ENCODE measurements around the gene PPP1R13B.
"Not testable (repeated sequence)": the region's sequence is repeated elsewhere in the genome, so short reads cannot be mapped to it uniquely, and the experiment has no call there.

Gene PPP1R13B

DNA sequence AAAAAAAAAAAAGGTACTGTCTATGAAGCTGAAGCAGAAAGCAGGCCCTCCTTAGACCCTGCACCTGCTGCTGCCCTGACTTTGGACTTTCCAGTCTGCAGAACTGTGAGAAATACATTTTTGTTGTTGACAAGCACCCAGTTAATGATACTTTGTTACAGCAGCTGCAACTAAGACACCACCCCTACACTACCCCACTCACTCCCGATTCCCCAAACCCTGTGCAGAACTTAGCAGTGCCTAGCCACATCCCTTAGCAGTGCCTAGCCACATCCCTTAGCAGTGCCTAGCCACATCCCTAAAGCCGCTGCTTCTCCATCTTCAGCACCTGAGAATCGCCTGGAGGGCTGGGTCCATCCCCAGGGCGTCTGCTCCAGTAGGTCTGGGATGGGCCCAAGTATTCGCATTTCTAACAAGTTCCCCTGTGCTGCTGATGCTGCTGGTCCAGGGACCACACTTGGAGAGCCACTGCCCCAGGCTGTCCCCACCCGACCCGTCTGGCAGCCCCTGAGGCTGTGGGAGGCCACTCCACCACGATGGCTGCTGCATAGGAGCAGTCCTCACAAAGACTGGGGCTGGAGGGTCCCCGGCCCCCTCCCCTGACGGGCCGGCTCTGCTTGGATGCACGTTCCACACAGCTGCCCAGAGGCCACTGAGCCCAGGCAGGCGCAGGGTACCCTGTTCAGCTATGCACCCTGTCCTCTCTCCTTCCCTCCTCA is 10.8 kb upstream of the PPP1R13B start:
- DNase-seq: no peak

DNA sequence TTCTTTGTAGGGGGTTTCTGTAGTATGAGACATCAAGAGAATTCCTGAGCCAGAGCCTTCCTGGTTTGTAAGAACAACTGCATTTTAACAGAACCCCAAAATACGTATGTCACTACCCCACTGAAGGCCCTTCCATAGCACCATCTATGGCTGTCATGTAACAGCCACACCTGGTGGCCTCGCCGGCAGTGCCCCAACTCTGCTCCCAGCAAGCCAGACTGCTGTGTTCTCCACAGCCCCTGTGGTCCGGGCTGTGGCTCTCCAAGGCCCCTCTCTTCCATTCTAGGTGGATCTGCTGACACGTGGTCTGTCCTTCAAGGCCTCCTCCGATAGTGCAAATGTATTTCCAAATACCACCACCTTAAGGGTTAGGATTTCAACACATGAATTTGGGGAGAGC is 9.9 kb upstream of the PPP1R13B start:
- DNase-seq: no peak

DNA sequence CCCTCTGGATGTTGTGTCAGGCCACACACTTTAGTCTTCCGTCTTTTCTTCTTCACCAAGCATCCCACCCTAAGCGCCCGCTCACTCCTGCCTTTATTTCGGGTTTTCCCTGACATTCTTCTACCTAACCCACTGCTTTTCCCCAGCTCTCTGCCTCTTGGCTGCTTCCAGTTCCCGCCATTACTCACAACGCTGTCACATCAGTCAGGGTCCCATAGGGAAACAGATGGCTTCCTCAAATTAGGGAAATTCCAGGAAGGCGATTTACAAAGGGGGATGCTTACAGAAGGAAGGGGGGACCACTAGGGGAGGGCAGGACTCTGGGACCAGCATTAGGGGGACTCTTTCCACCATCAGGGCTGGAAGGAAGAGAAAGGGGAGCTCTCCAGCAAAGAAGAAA is 9.2 kb upstream of the PPP1R13B start:
- no peak for DNase-seq

DNA sequence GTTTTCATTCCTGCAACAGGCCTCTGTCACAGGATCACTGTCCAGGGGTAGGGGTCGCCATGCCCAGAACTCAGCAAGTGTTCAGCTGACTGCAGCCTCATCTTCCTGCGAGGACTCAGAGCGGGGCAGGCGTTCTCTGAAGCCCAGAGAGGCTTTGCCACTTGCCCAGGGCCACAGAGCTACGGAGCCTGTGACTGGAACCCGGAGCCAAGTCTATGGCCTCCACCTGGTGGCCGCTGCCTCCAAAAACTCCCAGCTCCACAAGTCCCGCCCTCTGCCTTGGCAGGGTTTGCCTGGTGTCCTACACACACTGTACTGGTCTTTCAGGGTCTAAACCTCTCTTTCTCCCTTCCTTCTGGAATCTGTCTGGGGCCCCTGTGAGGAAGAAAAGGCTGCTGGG is 8.7 kb upstream of the PPP1R13B start:
- no peak for DNase-seq

GRCh38 chr14:103855734-103856095 is 8.3 kb upstream of the PPP1R13B start:
- DNase-seq: no peak

DNA sequence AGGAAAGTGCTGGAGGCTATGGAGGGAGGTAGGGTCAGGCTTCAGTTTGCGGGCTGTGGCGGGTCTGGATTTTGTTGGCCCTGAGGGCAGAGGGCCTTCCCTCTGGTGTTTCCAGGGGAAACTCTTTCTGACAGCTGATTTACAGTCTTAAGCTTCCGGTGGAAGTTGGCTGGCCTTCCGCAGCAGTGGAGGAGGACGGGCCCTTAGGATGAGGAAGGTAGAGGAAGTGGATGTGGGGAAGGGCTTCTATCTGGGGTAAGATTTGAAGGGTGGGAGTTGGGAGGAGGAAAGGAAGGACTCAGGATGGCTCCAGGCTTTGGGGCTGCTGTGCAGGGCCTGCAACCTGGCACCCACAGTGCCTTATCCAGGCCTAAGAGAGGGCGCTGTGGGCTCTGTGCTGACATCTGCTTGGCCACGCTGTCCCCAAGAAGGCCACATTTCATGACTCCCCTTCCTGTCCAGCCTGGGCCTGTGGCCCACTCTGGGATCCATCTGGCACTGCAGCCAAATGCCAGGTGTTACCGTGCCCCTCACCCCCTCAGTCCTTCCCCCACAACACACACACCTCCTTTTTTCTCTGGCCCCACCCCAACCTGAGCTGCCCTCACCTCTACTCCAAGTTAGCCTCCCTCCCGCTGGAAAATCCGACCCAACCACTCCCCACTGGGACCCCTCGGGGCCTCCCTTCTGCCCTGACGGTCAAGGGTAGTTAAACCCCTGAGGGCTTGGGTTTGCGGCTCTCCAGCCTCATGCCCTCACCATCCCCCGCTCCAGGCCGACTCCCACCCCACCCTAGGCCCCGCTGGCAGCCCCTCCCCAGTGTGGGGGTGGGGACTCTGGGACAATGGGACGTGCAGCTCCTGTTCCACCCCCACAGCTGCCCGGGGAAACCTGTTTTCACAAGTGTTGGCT is 7.7 kb upstream of the PPP1R13B start:
- DNase-seq: no peak

DNA sequence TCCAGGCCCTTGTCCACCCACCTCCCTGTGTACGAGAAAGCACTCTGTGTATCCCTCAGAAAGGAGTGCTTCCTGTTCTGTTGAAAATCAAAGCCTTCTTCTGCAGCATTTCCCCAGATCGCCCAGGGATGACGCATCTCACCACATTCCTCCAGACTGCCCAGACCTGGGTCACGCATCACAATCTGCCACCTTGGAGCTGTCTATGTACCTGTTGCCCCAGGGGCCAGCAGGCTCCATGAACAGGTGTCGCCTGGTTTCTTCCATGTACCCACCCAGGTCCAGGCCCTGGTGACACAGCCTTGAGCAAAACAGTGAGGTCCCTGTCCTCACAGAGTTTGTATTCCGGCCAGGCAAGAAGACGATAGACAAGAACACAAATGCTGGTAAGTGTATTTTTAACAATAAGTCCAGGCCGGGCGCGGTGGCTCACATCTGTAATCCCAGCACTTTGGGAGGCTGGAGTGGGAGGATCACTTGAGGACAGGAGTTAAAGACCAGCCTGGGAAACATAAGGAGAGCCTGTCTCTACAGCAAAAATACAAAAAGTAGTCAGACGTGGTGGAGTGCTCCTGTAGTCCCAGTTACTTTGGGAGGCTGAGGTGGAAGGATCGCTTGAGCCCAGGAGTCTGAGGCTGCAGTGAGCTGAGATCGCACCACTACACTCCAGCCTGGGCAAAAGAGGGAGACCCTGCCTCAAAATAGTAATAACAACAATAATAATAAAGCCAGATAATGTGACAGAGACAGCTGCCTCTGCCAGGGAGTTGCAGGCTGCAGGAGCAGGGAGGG is 6.8 kb upstream of the PPP1R13B start:
- no peak for DNase-seq

DNA sequence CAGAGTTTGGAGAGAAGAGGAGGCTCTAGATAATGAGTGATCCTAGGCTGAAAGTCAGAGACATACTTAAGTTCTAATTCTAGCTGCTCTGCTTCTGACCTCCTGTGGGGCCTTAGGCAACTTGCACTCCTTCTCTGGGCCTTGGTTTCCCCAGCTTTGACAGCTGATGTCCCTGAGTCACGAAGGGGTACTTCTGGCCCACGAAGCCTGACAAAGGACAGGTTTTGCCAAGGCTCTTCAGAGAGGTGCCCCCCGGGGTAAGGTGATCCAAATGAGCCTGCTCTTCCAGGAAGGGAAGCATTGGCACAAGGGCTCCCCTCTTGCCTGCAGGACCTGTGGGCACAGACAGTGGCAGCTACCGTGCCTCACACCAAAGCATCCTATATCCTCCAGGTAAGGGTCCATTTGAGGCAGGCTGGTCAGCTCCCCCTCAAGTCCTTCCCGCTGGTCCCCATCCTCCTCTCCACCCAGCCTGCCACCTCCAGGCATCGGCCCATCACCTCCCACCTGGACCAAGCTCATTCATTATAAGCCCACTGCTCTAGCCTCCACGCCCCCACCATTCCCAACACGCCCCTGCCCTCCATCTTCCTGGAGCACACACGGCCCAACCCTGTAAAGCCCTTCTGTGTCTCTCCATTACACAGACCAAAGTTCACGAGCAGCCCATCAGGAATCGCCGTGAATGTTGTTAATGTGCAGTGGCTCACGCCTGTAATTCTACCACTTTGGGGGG is 1.9 kb upstream of the PPP1R13B start:
- no peak for DNase-seq

- no peak for DNase-seq
These were observed 1.1 kb upstream of the PPP1R13B start for GRCh38 chr14:103848175-103849077.

DNA sequence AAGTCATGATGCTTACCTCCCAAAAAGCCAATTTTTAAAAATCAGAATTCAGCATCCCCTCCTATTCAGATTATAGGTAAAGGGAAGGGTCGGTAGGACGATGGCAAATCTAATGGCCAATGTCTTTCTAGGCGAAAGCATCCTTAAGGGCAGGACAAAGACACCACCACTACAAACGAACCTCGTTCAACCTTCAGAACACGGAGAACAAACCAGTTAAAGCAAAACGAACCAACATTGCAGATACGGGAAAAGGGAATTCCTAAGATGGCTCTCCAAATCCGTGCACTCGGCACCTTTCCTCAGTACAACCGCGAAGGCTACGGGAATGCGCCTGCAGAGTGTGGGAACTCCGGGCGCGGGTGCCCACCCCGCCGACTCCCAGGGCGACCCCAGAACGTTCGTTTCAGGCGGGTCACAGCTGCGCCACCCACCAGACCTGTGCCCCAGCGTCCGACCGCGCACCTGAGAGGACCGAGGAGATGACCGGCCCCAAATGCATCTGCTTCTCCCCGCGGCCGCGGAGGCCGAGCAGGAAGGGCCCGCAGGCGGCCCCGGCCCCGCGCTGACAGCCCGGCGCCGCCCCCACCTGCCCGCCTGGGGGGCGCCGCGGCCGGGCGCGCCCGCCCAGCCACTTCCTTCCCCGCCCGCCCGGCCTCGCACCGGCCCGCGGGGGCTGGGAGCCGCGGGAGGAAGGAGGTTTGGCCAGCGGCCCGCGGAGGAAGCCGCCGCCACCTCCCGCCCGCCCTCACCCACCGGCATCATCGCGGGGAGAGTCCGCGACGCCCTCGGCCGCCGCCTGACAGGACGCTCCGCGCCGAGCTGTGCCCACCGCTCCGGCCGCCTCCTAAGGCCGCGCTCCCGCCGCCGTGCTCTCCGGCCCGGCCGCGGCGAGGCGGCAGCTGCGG is 578 bp downstream of the PPP1R13B start:
- DNase-seq: no peak

GRCh38 chr14:103846097-103846496 is 1.3 kb downstream of the PPP1R13B start:
- no peak for DNase-seq

DNA sequence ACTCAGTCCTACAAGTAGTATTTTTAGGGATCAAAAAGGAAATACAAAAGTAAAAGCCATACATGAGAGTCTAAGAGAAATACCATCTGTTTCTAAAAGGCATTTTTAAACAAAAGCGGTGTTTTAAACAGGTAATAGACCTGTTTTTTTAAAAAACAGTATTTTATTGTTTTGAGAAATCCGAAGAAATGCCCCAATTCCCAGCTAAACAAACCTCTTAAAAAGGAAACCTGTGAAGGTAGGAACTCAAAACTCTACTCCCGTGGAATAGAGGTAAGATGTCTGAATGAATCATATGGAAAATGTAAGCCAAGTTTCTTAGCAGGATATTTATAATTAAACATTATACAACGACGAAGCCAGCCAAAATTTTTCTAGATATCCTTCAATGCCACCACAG is 2.0 kb downstream of the PPP1R13B start:
- DNase-seq: no peak

- not testable (repeated sequence) for DNase-seq
These were observed 6.1 kb downstream of the PPP1R13B start for GRCh38 chr14:103841265-103841664.

DNA sequence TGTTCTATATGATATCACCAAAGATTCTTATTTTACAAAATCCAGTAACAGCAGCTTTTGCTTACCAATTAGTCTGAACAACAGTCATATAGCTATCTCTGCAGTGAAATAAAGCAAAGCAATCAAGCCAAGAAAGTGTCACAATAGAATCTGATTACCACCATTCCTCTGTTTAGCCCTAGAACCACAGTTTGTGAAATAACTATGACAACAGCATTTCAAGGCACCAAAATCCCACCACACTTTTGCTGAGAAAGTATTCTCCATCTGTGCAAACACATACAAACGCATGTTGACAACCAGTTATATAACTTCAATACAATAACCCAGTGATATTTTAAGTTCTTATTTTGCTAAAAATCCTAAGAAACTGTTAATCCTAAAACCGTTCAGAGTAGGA is 7.4 kb downstream of the PPP1R13B start:
- no peak for DNase-seq

GRCh38 chr14:103839579-103839978 is 7.8 kb downstream of the PPP1R13B start:
- no peak for DNase-seq

- DNase-seq: no peak
These were observed 9.3 kb downstream of the PPP1R13B start for GRCh38 chr14:103838117-103838516.

DNA sequence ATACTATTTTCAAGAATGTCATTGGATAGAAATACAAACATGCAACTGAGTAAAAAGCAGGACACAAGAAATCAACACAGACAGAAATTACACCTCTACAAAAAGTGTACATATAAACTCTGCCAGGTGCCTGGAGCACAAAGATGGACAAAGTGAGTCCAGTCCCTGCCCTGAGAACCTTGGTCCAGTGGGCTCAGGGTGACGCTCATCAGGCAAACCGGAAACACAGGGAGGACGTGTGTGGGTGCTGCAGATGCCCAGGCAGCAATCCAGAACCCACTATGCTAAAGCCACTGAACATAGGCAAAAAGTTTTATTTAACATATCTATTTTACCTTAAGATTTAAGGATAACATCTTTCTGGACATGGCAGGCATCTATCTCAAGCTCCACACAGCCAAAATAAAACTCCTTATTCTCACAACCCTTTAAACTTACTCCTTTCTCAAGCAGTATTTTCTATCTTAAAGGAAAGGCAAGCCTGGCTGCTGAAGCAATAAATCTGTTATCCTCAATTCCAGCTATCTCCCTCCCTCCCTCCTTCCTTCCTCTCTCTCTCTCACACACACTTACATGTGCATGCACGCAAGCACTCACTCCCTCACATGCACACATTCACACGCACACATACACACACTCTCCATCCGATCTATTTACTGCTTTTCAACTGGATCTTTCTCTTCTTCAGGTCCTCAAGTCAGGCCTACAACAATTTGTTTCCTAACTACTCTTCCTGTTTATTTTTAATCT is 10.2 kb downstream of the PPP1R13B start:
- DNase-seq: no peak

GRCh38 chr14:103834956-103835355 is 12.4 kb downstream of the PPP1R13B start:
- no peak for DNase-seq

DNA sequence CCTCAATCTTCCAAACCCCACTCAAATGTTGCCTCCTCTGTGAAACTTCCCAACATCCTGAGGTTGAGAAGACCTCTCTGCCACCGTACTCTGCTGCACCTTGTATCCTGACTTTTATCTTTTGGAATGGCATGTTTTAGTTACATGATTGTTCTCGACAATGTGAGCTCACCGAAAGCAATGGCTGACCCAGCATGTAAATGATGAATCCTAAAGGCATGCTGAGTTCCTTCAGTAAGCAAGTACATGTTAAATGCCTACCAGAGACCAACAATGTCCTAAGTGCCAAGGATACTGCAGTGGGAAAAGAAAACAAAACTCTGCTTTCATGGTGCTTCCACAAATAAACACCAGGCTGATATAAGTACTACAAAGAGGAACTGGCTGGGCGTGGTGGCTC is 13.7 kb downstream of the PPP1R13B start:
- no peak for DNase-seq

DNA sequence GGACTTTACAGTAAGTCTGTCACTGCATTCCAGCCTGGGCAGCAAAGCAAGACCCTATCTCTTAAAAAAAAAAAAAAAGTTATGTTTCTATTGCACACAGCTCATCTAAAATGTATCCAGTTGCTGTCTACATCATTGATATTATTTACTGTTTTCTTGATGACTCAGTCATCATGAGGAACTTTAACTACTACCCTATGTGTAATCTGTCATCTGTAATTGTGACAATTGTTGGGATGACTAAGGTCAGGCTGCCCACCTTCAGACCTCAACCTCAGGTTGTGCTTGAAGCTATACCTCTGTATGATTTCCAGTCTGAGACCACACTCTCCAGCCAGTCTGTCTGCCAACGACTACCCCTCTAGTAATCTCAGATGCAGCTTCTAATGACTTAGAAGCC is 15.3 kb downstream of the PPP1R13B start:
- DNase-seq: no peak

Measured in bone marrow (tissue), 2 donors.